ENCODE results near the gene CYREN. TPM values are rescaled to one million over a fixed set of nuclear protein-coding genes. Genes with fewer than 3 reads are reported as not detected.

Gene CYREN, protein sequence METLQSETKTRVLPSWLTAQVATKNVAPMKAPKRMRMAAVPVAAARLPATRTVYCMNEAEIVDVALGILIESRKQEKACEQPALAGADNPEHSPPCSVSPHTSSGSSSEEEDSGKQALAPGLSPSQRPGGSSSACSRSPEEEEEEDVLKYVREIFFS
- total RNA-seq, result 14.3 TPM

DNA sequence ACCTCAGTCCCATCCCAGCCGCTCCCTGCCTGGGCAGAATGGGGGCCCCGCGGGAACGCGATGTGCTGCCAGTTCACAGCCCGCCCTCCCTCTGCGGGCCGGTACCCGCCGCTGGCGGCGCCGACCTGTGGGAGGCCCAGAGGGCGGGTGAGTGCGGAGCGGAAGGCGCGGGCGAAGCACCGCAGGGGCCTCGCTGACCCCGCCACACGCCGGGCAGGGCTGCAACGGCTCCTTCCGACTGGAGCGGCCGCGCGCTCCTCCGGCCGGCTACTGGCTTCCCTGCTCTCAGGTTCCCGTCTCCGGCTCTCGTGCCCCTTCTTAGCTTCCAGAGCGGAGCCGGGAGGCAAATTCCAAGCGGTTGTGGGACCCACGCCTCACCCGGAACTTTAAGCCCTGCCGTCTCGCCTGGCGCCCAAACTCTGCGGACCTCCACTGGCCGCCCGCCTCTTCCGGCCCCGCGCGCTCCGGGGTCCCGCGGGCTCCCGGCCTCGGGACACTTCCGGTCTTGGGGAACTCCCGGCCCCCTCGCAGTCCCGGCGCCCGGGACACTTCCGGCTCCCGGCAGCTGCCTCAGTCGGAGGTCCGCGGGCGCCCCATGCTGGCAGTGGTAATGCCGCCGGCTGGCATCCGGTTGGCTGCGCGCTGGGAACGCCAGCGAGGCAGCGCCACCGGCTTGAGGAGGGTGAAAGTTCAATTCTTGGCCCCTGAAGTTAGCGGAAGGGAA lies at the start of gene CYREN:
Gene CYREN, minus strand, starts transcription at position 434 of the 724 bp plus-strand sequence. CDS start 1,785 bp downstream, outside the sequence.

DNA sequence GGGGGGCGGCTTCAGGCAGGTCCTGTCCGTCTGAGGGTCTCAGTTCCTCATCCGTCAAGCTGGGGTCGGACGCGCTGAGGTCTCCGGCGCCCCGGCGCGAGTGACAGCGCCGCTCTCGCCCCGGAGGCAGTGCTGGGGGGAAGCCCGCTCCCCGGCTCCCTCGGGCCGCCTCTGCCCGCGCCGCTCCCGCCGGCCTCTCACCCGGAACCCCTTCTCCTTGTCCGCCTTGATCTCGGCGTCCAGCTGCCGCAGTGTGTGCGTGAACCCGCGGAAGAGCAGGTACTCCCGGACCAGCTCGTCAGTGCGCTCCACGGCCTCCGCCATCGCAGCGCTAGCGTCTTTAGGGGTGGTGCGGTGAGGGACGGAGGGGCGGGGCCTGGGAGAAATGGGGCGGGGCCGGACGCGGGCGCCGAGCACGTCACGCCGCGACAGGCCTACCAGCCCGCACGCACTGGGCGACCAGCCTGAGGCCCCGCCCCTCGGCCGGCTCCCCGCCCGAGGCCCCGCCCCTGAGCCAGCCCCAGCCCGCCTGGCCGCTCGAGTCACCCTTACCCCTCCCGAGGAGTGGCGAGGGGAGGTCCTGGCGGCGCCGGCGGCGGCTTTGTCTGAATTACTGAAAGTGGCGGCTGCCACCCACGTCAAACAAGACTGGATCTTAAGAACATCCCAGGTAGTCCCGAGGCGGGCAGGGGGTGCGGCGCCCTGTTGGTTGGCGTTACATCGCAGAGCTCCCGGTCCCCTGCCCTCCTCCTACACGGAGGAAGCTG lies 40.9 kb upstream of the CYREN start, which contains the start of gene WDR91:
Gene WDR91, minus strand, starts transcription at position 348 of the 767 bp plus-strand sequence. Its CDS starts 24 bp downstream, at position 324.

DNA sequence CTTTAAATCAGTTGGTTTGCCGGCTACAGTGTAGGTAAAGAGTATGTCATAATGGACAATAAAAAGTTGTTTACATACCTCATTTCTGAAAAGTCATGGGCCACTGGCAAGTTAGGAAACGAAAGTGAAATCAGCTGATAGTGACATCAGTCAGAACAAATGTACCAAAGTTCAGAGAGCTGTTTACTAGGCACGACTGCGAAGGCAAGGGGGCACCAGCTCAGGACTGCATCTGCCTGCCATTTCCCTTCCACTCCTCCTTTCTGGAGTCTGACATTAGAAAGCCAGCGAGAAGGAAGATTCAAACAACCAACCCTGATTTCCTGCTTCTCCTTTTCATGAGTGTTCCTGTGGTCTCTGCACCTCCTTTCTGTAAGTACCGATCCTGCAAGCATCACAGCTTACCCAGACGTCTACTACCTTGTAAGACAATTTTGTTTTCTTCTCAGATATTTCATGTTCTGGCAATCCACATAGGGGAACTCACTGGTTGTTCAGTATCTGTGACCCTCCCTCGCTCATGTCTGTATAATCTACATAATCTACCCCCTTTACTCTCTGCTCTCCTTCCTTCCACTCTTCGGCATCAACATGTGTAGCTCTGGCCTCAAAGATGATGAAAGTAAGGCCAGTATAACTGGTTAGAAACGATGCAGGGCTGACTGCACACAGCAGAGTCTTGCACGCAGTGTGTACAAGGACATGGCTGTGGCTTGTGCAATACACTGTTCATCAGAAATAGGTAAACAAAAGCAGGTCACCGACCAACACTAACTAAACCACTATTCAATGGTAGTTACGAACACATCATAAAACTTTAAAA lies 22.4 kb downstream of the CYREN start, which contains the start of gene TMEM140:
Gene TMEM140, plus strand, starts transcription at position 174 of the 823 bp plus-strand sequence. CDS start 16,370 bp downstream, outside the sequence.

Small RNA genes within 50 kb of the gene (small RNA-seq; reads per million reads assigned to genes)
- not detected for gene MIR6509

Other genes starting within 250 kb of the CYREN start
- gene AGBL3, start 184.2 kb downstream of the CYREN start, total RNA-seq, result 7.4 TPM
- gene TMEM140, start 22.6 kb downstream of the CYREN start, total RNA-seq, result 0.92 TPM
- gene WDR91, start 40.8 kb upstream of the CYREN start, total RNA-seq, result 13.1 TPM
- gene STRA8, start 63.1 kb upstream of the CYREN start, total RNA-seq, result not detected